HG03139 (cell line): ENCODE measurements around the gene CAPZA2.
"Not testable (repeated sequence)": the region's sequence is repeated elsewhere in the genome, so short reads cannot be mapped to it uniquely, and the experiment has no call there.

Source experiments
- ATAC-seq: cut with Tn5 transposase; IDR thresholded peaks from one replicate; pipeline ENCODE4 v1.9.1; 2021; ENCODE audit not compliant: unreplicated experiment

Gene CAPZA2

GRCh38 chr7:116912269-116912909 lies 50.0 kb downstream of the CAPZA2 start:
- ATAC-seq, result no peak

DNA sequence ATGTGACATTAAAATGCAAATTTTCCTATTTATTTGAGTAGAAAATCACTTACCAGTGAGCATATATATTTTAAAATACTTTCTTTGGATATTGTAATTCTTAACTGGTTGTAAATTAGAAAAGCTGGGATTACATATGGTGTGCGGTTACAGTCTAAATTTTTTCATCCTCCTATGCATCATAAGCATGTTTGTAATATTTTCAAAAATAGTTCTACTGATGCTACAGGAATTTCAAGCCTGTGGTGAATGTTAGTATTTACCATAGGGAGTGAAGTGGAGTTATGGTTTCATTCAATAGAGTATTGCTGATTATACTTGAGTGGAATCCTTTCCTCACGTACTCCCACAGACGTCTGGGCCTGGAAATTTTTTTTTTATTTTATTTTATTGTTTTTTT lies 56.3 kb downstream of the CAPZA2 start:
- no peak for ATAC-seq

- ATAC-seq, result no peak
These were observed 58.0 kb downstream of the CAPZA2 start for GRCh38 chr7:116920359-116920758.

- no peak for ATAC-seq
These were observed 60.2 kb downstream of the CAPZA2 start for GRCh38 chr7:116922545-116922944.

GRCh38 chr7:116924741-116925140 lies 62.4 kb downstream of the CAPZA2 start:
- no peak for ATAC-seq

- no peak for ATAC-seq
These were observed 66.6 kb downstream of the CAPZA2 start for GRCh38 chr7:116929021-116929420.

GRCh38 chr7:116929914-116930913 lies 67.8 kb downstream of the CAPZA2 start:
- ATAC-seq, result peak; percentile 92

DNA sequence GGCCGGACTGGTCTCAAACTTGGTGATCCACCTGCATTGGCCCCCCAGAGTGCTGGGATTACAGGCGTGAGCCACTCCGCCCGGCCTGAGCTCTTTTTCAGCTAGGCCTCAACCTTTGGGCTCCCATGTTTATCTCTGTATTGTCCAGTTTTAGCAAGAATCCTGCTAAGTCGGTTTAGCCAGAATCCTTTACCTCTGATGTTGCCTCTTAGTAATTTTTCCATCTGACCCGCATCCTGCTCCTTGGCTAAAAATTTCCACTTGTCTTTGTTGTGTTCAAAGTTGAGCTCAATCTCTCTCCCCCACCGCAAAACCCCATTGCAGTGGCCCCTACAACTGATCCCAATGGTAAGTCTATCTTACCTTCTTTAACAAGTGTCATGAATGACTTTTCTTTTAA lies 70.2 kb downstream of the CAPZA2 start:
- ATAC-seq, result no peak

- ATAC-seq, result no peak
These were observed 71.1 kb downstream of the CAPZA2 start for GRCh38 chr7:116933465-116933864.

- ATAC-seq, result no peak
These were observed 72.2 kb downstream of the CAPZA2 start for GRCh38 chr7:116934580-116934979.

GRCh38 chr7:116936844-116937243 lies 74.5 kb downstream of the CAPZA2 start:
- not testable (repeated sequence) for ATAC-seq

GRCh38 chr7:116938678-116939077 lies 76.3 kb downstream of the CAPZA2 start:
- ATAC-seq, result no peak

DNA sequence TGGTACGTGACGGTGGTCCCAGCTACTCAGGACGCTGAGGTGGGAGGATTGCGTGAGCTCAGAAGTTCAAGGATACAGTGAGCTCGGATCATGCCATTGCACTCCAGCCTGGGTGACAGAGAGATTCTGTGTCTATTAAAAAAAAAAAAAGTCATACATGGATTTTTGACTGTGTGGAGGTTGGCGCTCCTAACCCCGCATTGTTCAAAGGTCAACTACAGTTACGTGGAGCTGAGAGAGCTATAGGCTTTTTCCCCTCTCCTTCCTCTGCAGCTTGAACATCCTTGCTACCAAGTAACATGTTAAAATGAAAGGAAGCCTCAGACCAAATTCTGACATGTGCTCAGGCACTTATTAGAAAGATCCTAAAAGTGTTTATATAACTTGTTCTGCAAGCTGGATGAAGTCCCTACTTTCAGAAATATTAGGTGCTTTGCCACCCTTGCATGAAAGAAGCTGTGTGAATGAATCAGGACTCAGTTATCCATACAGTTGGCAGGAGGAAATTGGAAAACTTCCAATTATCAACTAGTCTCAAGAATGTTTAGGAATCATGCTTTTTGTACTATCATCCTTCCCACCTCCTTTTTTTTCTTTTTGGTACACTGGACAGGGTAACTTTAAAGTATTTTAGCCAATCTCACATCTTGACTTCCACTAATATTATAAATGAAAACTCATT lies 78.4 kb downstream of the CAPZA2 start:
- no peak for ATAC-seq

- ATAC-seq, result no peak
These were observed 80.1 kb downstream of the CAPZA2 start for GRCh38 chr7:116942504-116942903.

- no peak for ATAC-seq
These were observed 86.5 kb downstream of the CAPZA2 start for GRCh38 chr7:116948934-116949333.

DNA sequence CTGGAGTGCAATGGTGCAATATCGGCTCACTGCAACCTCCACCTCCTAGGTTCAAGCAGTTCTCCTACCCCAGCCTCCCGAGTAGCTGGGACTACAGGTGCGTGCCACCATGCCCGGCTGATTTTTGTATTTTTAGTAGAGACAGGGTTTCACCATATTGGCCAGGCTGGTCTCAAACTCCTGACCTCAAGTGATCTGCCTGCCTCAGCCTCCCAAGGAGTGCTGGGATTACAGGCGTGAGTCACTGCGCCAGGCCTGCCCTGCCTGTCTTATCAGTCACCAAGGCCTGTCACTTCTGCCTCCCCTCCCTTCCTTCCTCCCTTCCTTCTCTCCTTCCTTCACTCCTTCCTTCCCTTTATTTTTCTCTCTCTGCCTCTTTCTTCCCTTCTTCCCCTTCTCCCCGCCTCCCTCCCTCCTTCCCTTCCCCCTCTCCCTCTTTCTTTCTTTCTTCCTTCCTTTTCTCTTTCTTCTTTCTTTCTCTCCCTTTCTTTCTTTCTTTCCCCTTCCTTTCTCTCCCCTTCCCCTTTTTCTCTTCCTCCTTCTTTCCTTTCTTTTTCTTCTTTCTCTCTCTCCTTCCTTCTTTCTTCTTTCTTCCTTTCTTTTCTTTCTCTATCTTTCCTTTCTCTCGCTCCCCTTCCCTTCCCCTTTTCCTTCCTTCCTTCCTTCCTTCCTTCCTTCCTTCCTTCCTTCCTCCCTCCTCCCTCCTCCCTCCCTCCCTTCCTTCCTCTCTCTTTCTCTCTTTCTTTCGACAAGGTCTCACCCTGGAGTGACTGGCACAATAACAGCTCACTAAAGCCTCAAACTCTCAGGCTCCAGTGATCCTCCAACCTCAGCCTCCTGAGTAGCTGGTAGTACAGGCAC lies 87.8 kb downstream of the CAPZA2 start:
- no peak for ATAC-seq

DNA sequence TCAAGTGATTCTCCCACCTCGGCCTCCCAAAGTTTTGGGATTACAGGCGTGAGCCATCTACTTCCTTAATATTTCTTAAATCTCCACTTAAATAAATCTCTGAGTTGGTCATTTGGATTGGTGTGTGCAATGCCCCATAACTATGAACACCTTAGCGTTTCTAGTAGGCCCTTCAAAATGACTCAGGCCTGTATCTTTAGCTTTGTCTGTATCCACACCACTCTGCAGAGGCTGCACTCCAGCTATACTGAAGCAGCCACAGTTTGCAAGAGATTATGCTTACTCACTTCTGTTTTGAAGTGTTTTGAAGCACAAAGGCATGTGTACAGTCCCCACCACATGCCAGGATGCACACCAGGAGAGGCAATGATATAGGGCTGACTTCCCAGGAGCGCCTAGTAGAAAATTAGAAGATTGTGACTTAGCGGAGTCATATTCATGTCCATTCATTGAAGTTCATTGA lies 88.5 kb downstream of the CAPZA2 start:
- no peak for ATAC-seq

DNA sequence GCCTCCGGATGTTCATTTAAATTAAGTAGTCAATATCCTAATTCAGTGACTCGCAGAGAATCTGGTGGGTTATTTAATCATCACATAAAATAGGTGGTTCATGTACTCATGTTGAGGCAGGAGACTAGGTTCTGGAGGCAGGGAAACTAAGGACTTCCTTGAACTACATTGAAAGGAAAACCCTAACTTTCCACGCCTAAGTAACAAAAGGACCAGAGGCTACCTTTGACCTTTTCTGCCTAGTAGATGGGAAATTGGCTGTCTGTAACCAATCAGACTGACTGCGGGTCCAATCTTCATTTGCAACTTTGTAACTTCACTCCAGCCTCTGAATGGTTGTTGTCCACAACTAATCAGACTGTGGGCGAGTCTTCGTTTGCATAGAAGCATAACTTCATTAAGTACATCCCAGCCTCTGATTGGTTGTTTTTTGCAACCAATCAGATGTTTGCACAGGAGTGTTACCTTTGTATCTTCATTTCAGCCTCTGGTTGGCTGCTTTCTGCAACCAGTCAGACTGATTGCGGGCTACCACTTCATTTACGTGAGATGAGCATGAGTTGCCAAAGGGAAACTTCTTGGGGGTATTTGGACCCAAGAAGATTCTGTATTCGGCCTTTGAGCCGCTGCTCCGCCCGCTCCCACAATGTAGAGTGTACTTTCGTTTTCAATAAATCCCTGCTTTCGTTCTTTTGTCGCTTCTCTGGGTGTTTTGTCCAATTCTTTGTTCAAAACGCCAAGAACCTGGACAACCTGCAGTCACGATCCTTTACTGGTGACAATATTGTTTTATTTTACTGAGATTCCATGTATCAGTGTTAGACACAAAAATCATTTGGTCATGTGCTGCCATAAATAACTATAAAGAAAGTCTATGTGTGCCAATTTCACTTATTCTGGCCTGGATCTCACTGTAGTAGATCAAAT lies 89.2 kb downstream of the CAPZA2 start:
- no peak for ATAC-seq

DNA sequence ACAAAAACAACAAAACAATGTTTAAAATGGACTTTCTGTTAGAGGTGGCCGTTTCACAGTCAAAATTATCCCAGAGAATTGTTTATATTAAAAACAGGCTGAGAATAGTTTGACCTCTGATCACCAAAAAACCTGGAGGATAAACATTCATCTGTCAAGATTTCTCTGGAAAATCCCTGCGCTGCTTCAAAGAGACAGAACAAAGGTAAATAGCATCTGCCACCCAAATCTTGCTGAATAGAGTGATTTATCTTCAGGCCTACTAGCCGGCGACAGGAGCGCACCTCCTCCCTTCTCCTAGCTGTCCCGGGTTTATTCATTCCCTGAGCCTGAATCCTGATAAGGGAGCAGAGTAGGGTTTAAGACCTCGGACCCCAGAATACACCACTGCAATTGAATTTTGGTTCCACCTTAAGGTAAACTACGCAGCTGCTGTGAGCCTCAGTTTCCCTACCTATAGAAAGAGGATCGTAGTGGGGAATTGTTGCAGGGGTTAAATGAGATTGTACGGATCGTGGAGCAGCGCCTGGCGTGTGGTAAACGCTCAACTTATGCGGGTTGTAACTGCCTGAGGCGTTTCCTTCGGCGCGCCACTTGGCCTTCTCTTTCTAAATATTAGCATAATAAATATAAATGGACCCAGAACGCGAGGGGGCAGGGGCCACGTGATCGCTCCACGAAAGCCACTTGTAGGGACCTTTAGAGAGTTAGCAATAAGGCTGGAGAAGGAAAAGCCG lies 90.4 kb downstream of the CAPZA2 start:
- peak; percentile 9 for ATAC-seq
